Measurements from ENCODE around the gene ZG16. TPM values are rescaled to one million over a fixed set of nuclear protein-coding genes. Genes with fewer than 3 reads are reported as not detected.
A peak's percentile ranks its signal among the peaks of the same experiment; 100 is the strongest.

ZG16 gene
- total RNA-seq, 4 donors from 2014 or later = not detected

GRCh38 chr16:29818082-29818481, 40.0 kb downstream of the ZG16 start:
- WGBS, 2 donors (ENCODE audit: low coverage in 1 of 2) = 80 to 92% methylated on average over 4 of the region's 4 CpGs
- H3K27me3 ChIP-seq = no peaks in the 10 kb centered on the region
- no peaks in the 10 kb centered on the region for H3K9me3 ChIP-seq
- no peak overlapping the region for H3K4me3 ChIP-seq
- H3K27ac ChIP-seq = no peak overlapping the region
- H3K36me3 ChIP-seq = peaks cover 0 to 20% of the 10 kb centered on the region in 2 donors
- no peak for ATAC-seq
- TF ChIP-seq POLR2AphosphoS5 (IDR thresholded peaks at IDR 0.05) (no peak), CTCF (IDR thresholded peaks at IDR 0.05) (no peak), POLR2A (IDR thresholded peaks at IDR 0.05) (no peak), EP300 (IDR thresholded peaks at IDR 0.05) (no peak)
- H3K4me1 ChIP-seq = peaks cover 2 to 86% (median 57%) of the 10 kb centered on the region in 3 donors

GRCh38 chr16:29819506-29819905, 41.5 kb downstream of the ZG16 start:
- H3K4me1 ChIP-seq = peaks cover 2 to 86% (median 57%) of the 10 kb centered on the region in 3 donors
- no peak for TF ChIP-seq EP300 (IDR thresholded peaks at IDR 0.05)
- TF ChIP-seq CTCF (IDR thresholded peaks at IDR 0.05) = no peak
- TF ChIP-seq POLR2A (IDR thresholded peaks at IDR 0.05) = no peak
- no peak for TF ChIP-seq POLR2AphosphoS5 (IDR thresholded peaks at IDR 0.05)
- no peak for ATAC-seq
- WGBS, 2 donors (ENCODE audit: low coverage in 1 of 2) = 20 to 54% methylated on average over 2 of the region's 15 CpGs
- peaks cover 0 to 20% of the 10 kb centered on the region in 2 donors for H3K36me3 ChIP-seq
- H3K27ac ChIP-seq = peak overlapping the region in 3 of 4 donors; percentile 86 to 91 (median 87)
- no peaks in the 10 kb centered on the region for H3K9me3 ChIP-seq
- no peaks in the 10 kb centered on the region for H3K27me3 ChIP-seq
- no peak overlapping the region for H3K4me3 ChIP-seq

- WGBS, 2 donors (ENCODE audit: low coverage in 1 of 2) = no CpG with 5 or more reads among the region's 4 CpGs
- TF ChIP-seq EP300 (IDR thresholded peaks at IDR 0.05) (no peak), POLR2AphosphoS5 (IDR thresholded peaks at IDR 0.05) (peak; percentile 88)
- no peaks in the 10 kb centered on the region for H3K9me3 ChIP-seq
- peak; percentile 9 for ATAC-seq
- no peaks in the 10 kb centered on the region for H3K27me3 ChIP-seq
- H3K36me3 ChIP-seq = peaks cover 0 to 20% of the 10 kb centered on the region in 2 donors
- peaks cover 0 to 86% (median 56%) of the 10 kb centered on the region in 3 donors for H3K4me1 ChIP-seq
- H3K4me3 ChIP-seq = peak within 1 kb of the TSS; percentile 67 to 82
- H3K27ac ChIP-seq = peak within 1 kb of the TSS; percentile 64 to 91 (median 86)
Measured at GRCh38 chr16:29820271-29820701, 42.2 kb downstream of the ZG16 start, which contains the start of gene MVP. Gene MVP (plus strand): TSS chr16:29820462. CDS start chr16:29830550, 10,088 bp downstream.

GRCh38 chr16:29820730-29821642, 42.9 kb downstream of the ZG16 start:
- Histone ChIP-seq H3K27me3 (no peaks in the 10 kb centered on the region), H3K27ac (peak overlapping the region; percentile 64 to 91 (median 86)), H3K4me3 (peak overlapping the region; percentile 67 to 82), H3K4me1 (peaks cover 0 to 92% (median 61%) of the 10 kb centered on the region in 3 donors), H3K36me3 (peaks cover 0 to 20% of the 10 kb centered on the region in 2 donors), H3K9me3 (no peaks in the 10 kb centered on the region)
- 39 to 43% methylated on average over 3 to 4 of the region's 11 CpGs for WGBS, 2 donors (ENCODE audit: low coverage in 1 of 2)
- TF ChIP-seq EP300 (IDR thresholded peaks at IDR 0.05) (no peak), POLR2A (IDR thresholded peaks at IDR 0.05) (peak in 1 of 2 donors; percentile 12)
- ATAC-seq = no peak

- WGBS, 2 donors (ENCODE audit: low coverage in 1 of 2) = 15 to 21% methylated on average over 4 to 7 of the region's 7 CpGs
- TF ChIP-seq CTCF (IDR thresholded peaks at IDR 0.05) (no peak), POLR2A (IDR thresholded peaks at IDR 0.05) (no peak), POLR2AphosphoS5 (IDR thresholded peaks at IDR 0.05) (peak; percentile 41)
- peak overlapping the region; percentile 64 to 91 (median 86) for H3K27ac ChIP-seq
- H3K9me3 ChIP-seq = no peaks in the 10 kb centered on the region
- H3K4me1 ChIP-seq = peaks cover 0 to 98% (median 64%) of the 10 kb centered on the region in 3 donors
- H3K36me3 ChIP-seq = peaks cover 0 to 20% of the 10 kb centered on the region in 2 donors
- ATAC-seq = peak; percentile 39
- no peaks in the 10 kb centered on the region for H3K27me3 ChIP-seq
- H3K4me3 ChIP-seq = peak overlapping the region; percentile 67 to 82
Measured at GRCh38 chr16:29821643-29822115, 43.6 kb downstream of the ZG16 start.
